Mesenchymal stem cell (in vitro differentiated cells and primary cell): ENCODE measurements around the gene CLN6.
"Not testable (repeated sequence)": the region's sequence is repeated elsewhere in the genome, so short reads cannot be mapped to it uniquely, and the experiment has no call there.

Source experiments
- DNase-seq: peaks from one replicate; pipeline ENCODE4 v3.0.0-alpha.2; 2013
- H2AFZ ChIP-seq: one replicate; pipeline ENCODE4 v1.6.1; 2013; ENCODE audit warnings: low read depth, mild to moderate bottlenecking, control low read depth, inconsistent platforms, low read length, moderate library complexity
- H2AK5ac ChIP-seq: 2 replicates; pipeline ENCODE4 v1.6.1; 2013; ENCODE audit warnings: low read length, moderate library complexity, mild to moderate bottlenecking, inconsistent platforms; ENCODE audit not compliant: severe bottlenecking
- H2BK120ac ChIP-seq: one replicate; pipeline ENCODE4 v1.6.1; 2013; ENCODE audit warnings: low read depth, mild to moderate bottlenecking, inconsistent platforms, low read length, moderate library complexity
- H2BK12ac ChIP-seq, 2 experiments: one replicate each; pipeline ENCODE4 v1.6.1; 2013; ENCODE audit warnings: inconsistent platforms in 2 of 2, low read length in 2 of 2, mild to moderate bottlenecking in 2 of 2, moderate library complexity in 2 of 2, control low read depth in 1 of 2
- H2BK15ac ChIP-seq: one replicate; pipeline ENCODE4 v1.6.1; 2013; ENCODE audit warnings: mild to moderate bottlenecking, low read depth, inconsistent platforms; ENCODE audit not compliant: poor library complexity, severe bottlenecking
- H2BK5ac ChIP-seq: 2 replicates; pipeline ENCODE4 v1.6.1; 2013; ENCODE audit warnings: low read depth, mild to moderate bottlenecking, low read length, control low read depth, inconsistent platforms; ENCODE audit not compliant: poor library complexity, severe bottlenecking
- H3K14ac ChIP-seq, 2 experiments: one replicate each; pipeline ENCODE4 v1.6.1; 2013; ENCODE audit warnings: inconsistent platforms in 2 of 2, low read length in 2 of 2, control low read depth in 1 of 2, mild to moderate bottlenecking in 1 of 2, moderate library complexity in 1 of 2
- H3K18ac ChIP-seq, 2 experiments: one replicate each; pipeline ENCODE4 v1.6.1; 2013; ENCODE audit warnings: inconsistent platforms in 2 of 2, low read length in 2 of 2, control low read depth in 1 of 2, low read depth in 1 of 2, mild to moderate bottlenecking in 1 of 2
- H3K23ac ChIP-seq, 2 experiments: one replicate each; pipeline ENCODE4 v1.6.1; 2013; ENCODE audit warnings: inconsistent platforms in 2 of 2, low read length in 2 of 2, mild to moderate bottlenecking in 2 of 2, moderate library complexity in 2 of 2, control low read depth in 1 of 2
- H3K27ac ChIP-seq: 2 replicates; pipeline ENCODE4 v1.5.1; 2013; ENCODE audit warnings: mild to moderate bottlenecking, moderate library complexity, low read length, control low read depth, inconsistent platforms; ENCODE audit not compliant: poor library complexity, severe bottlenecking
- H3K27me3 ChIP-seq, 2 experiments: 2 replicates each; pipeline versions ENCODE4 v1.6.1 to v1.7.0; 2013; ENCODE audit warnings: low read length in 2 of 2, mild to moderate bottlenecking in 2 of 2, moderate library complexity in 2 of 2, control low read depth in 1 of 2, inconsistent platforms in 1 of 2; ENCODE audit not compliant: control insufficient read depth in 1 of 2, insufficient read depth in 1 of 2
- H3K36me3 ChIP-seq, 2 experiments: 2 replicates each; pipeline versions ENCODE4 v1.6.1 to v1.7.0; 2013; ENCODE audit warnings: low read length in 2 of 2, control low read depth in 1 of 2, inconsistent platforms in 1 of 2, low read depth in 1 of 2, mild to moderate bottlenecking in 1 of 2; ENCODE audit not compliant: insufficient read depth in 2 of 2, control insufficient read depth in 1 of 2
- H3K4ac ChIP-seq, 2 experiments: one replicate each; pipeline ENCODE4 v1.6.1; 2013; ENCODE audit warnings: inconsistent platforms in 2 of 2, low read length in 2 of 2, mild to moderate bottlenecking in 2 of 2, moderate library complexity in 2 of 2, control low read depth in 1 of 2, low read depth in 1 of 2
- H3K4me1 ChIP-seq: 2 replicates; pipeline ENCODE4 v1.6.1; 2013; ENCODE audit warnings: low read depth, low read length, control low read depth; ENCODE audit not compliant: control insufficient read depth, insufficient read depth
- H3K4me2 ChIP-seq: 2 replicates; pipeline ENCODE4 v1.6.1; 2013; ENCODE audit warnings: low read length, mild to moderate bottlenecking, inconsistent platforms; ENCODE audit not compliant: poor library complexity, severe bottlenecking
- H3K4me3 ChIP-seq, 2 experiments: 2 replicates each; pipeline versions ENCODE4 v1.5.1 to v1.7.0; 2013; ENCODE audit warnings: low read length in 2 of 2, mild to moderate bottlenecking in 2 of 2, control low read depth in 1 of 2, low read depth in 1 of 2; ENCODE audit not compliant: insufficient read depth in 1 of 2
- H3K79me1 ChIP-seq: replicated peaks from 2 replicates; pipeline ENCODE4 v1.6.1; 2013; ENCODE audit warnings: mild to moderate bottlenecking, control low read depth, low read length, inconsistent platforms; ENCODE audit not compliant: poor library complexity, severe bottlenecking
- H3K9ac ChIP-seq: 2 replicates; pipeline ENCODE4 v1.7.0; 2013; ENCODE audit warnings: mild to moderate bottlenecking, low read length, moderate library complexity
- H3K9me3 ChIP-seq: 2 replicates; pipeline ENCODE4 v1.7.0; 2013; ENCODE audit warnings: mild to moderate bottlenecking, low read length; ENCODE audit not compliant: control insufficient read depth
- H4K8ac ChIP-seq: one replicate; pipeline ENCODE4 v1.6.1; 2013; ENCODE audit warnings: inconsistent platforms, mild to moderate bottlenecking, low read length, moderate library complexity
- H4K91ac ChIP-seq: one replicate; pipeline ENCODE4 v1.6.1; 2013; ENCODE audit warnings: mild to moderate bottlenecking, low read length, inconsistent platforms
- WGBS: methylation state at CpG from one replicate; pipeline ENCODE4 v1.1.7; 2013; ENCODE audit warnings: mixed read lengths; 5-methylcytosine and 5-hydroxymethylcytosine counted together

CLN6 gene

GRCh38 chr15:68227643-68228142, 1.8 kb downstream of the CLN6 start:
- no peak overlapping the region for H3K18ac ChIP-seq
- H3K4ac ChIP-seq: peak overlapping the region in 1 of 2 experiments; percentile 5
- no peak overlapping the region for H3K14ac ChIP-seq
- H4K8ac ChIP-seq: no peak overlapping the region
- peak overlapping the region in 1 of 2 experiments; percentile 19 for H3K23ac ChIP-seq
- H4K91ac ChIP-seq: no peak overlapping the region
- H3K4me2 ChIP-seq: no peak overlapping the region
- DNase-seq: no peak
- no peak overlapping the region for H3K27ac ChIP-seq
- no peak overlapping the region for H2BK120ac ChIP-seq
- H3K4me3 ChIP-seq: peak overlapping the region in 1 of 2 experiments; percentile 93
- H3K27me3 ChIP-seq: no peaks in the 10 kb centered on the region
- 95% methylated on average over 9 of the region's 9 CpGs for WGBS
- no peak overlapping the region for H2BK5ac ChIP-seq
- peaks cover 24% of the 10 kb centered on the region for H3K4me1 ChIP-seq
- H2AFZ ChIP-seq: no peak overlapping the region
- no peak overlapping the region for H2AK5ac ChIP-seq
- peak overlapping the region; percentile 92 for H3K9ac ChIP-seq
- H3K36me3 ChIP-seq: no peaks in the 10 kb centered on the region
- H3K9me3 ChIP-seq: no peaks in the 10 kb centered on the region
- H2BK15ac ChIP-seq: peak overlapping the region; percentile 12
- peaks cover 15% of the 10 kb centered on the region for H3K79me1 ChIP-seq
- H2BK12ac ChIP-seq: no peak overlapping the region

GRCh38 chr15:68225442-68225841, 4.1 kb downstream of the CLN6 start:
- not testable (repeated sequence) for H3K14ac ChIP-seq, H2BK15ac ChIP-seq, H3K9ac ChIP-seq, H3K4ac ChIP-seq, H3K36me3 ChIP-seq, H2BK5ac ChIP-seq, H3K27ac ChIP-seq, H3K27me3 ChIP-seq, H3K4me3 ChIP-seq, H3K23ac ChIP-seq, H4K91ac ChIP-seq, H4K8ac ChIP-seq, H3K9me3 ChIP-seq, H2AK5ac ChIP-seq, H3K4me2 ChIP-seq, H2BK120ac ChIP-seq, H2AFZ ChIP-seq, DNase-seq, H2BK12ac ChIP-seq, H3K18ac ChIP-seq
- Histone ChIP-seq H3K4me1 (peaks cover 22% of the 10 kb centered on the region), H3K79me1 (peaks cover 17% of the 10 kb centered on the region)
- WGBS: 100% methylated on average over 2 of the region's 4 CpGs

GRCh38 chr15:68224546-68225250, 4.8 kb downstream of the CLN6 start:
- Histone ChIP-seq H3K27ac (no peak overlapping the region), H3K79me1 (peaks cover 22% of the 10 kb centered on the region), H3K4me2 (no peak overlapping the region), H3K9me3 (no peaks in the 10 kb centered on the region), H2BK120ac (no peak overlapping the region), H2BK12ac (no peak overlapping the region), H3K14ac (no peak overlapping the region), H3K4me3 (no peak overlapping the region), H3K9ac (no peak overlapping the region), H3K4ac (no peak overlapping the region), H3K4me1 (peaks cover 15% of the 10 kb centered on the region), H2AFZ (no peak overlapping the region), H2AK5ac (no peak overlapping the region), H3K18ac (no peak overlapping the region), H4K8ac (peak overlapping the region; percentile 66), H4K91ac (peak overlapping the region; percentile 54), H3K36me3 (peaks cover 0 to 3% of the 10 kb centered on the region in 2 experiments), H3K23ac (no peak overlapping the region), H2BK15ac (no peak overlapping the region), H3K27me3 (no peaks in the 10 kb centered on the region), H2BK5ac (no peak overlapping the region)
- WGBS: 91% methylated on average over 3 of the region's 3 CpGs
- no peak for DNase-seq

GRCh38 chr15:68224108-68224507, 5.4 kb downstream of the CLN6 start:
- Histone ChIP-seq H3K23ac (no peak overlapping the region), H3K9me3 (no peaks in the 10 kb centered on the region), H3K14ac (no peak overlapping the region), H3K9ac (no peak overlapping the region), H4K91ac (no peak overlapping the region), H3K36me3 (peaks cover 0 to 7% of the 10 kb centered on the region in 2 experiments), H2BK120ac (no peak overlapping the region), H3K79me1 (peaks cover 27% of the 10 kb centered on the region), H2BK12ac (no peak overlapping the region), H3K27me3 (no peaks in the 10 kb centered on the region), H2AK5ac (no peak overlapping the region), H3K27ac (no peak overlapping the region), H3K4me2 (no peak overlapping the region), H3K4me1 (peaks cover 15% of the 10 kb centered on the region), H4K8ac (no peak overlapping the region), H2BK15ac (no peak overlapping the region), H2BK5ac (no peak overlapping the region), H3K4ac (no peak overlapping the region), H3K18ac (no peak overlapping the region), H3K4me3 (no peak overlapping the region), H2AFZ (no peak overlapping the region)
- WGBS: 75% methylated on average over 1 of the region's 3 CpGs
- DNase-seq: no peak
